Left colon (tissue), 2 donors: ENCODE measurements around the gene IL12B. TPM values are rescaled to one million over a fixed set of nuclear protein-coding genes. Genes with fewer than 3 reads are reported as not detected.
"Not testable (repeated sequence)": the region's sequence is repeated elsewhere in the genome, so short reads cannot be mapped to it uniquely, and the experiment has no call there.

Experiments used
- ATAC-seq: fragments of 200-7000 bp; cut with Tn5 transposase; one replicate; pipeline ENCODE4 v1.9.1; 2020; ENCODE audit warnings: mild to moderate bottlenecking, moderate library complexity
- DNase-seq, 2 donors: peaks; one replicate each; pipeline ENCODE4 v3.0.0-alpha.2; 2020
- intact Hi-C, 2 donors: fragments of 100-400 bp; cut with DNase I in 1 of 2; cut with micrococcal nuclease in 1 of 2; formaldehyde crosslinking; loops; one replicate each; pipeline versions ENCODE4 v1.11.2 to v1.14.0; 2022; cut with DNase I, micrococcal nuclease
- long read RNA-seq: library from polyadenylated mRNA; unstranded; transcript quantifications from one replicate; pipeline ENCODE4 v2.0.0, GENCODE V29; 2021
- total RNA-seq, 2 donors: library from RNA; stranded (reverse); fragmentation: NEBNext Ultra II Directional; extraction: Animal tissue kit (Norgen Biotek cat#: 25700); gene quantifications; one replicate each; pipeline ENCODE4 v1.2.1, GENCODE V29; 2021
- donor health status: DM: no; HTN: no; CAD: no.
- donor health status: DM: yes; HTN: yes; CAD: no.

The IL12B gene
- not detected for total RNA-seq
- long read RNA-seq = 0 reads

DNA sequence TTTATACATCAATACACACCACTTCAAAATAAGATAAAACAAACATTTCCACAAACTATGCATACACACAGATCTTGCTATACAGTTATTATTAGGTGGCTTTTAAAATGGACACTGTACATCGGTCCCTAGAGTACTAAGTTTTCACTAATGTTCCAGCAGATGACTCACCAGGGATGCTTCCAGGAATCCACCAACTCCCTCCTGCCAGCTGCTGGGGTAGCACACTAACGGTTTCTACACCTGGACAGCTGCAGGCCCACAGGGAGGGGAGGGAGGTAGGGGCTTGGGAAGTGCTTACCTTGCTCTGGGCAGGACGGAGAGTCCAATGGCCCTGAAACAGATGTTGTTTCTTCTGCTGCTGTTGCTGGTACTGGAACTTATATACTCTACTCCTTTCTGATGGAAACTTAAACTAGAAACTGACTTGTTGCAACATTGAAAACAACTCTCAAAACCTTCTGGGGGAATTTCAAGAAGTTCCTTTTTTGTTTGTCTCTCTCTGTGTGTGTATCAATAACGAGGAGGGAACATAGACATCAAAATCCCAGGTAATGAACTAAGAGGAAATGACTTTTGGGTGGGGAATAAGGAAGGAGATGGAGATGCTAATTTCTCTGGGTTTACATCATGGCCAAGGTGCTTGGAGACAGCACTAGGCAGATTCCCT is at the start of gene IL12B:
Gene IL12B (minus strand): TSS at position 357 of the 670 bp plus-strand sequence. CDS start 3,705 bp downstream, outside the sequence.
- intact Hi-C loops = no loop called here

DNA sequence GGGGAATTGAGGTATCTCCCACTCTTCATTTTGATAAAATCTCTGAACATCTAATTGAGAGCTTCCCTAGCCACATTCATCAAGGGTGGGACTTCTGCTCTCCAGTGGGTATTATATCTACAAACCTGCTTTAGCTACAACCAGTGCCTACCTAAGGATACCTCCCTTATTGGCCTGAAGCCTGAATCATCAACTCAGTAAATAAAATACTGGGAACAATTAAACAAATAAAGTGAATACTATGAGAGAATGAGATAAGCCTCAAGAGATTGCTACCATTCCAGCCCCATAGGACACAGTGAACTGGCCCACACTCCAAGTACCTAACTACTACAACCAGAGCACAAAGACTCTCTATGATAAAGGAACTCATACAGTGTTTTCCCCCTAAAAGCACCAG is 47.4 kb upstream of the IL12B start:
- ATAC-seq = no peak
- intact Hi-C loops = no loop called here
- DNase-seq = no peak

More for the DNA sequence above, at the start of gene IL12B:
- ATAC-seq (no peak), DNase-seq (no peak)

DNA sequence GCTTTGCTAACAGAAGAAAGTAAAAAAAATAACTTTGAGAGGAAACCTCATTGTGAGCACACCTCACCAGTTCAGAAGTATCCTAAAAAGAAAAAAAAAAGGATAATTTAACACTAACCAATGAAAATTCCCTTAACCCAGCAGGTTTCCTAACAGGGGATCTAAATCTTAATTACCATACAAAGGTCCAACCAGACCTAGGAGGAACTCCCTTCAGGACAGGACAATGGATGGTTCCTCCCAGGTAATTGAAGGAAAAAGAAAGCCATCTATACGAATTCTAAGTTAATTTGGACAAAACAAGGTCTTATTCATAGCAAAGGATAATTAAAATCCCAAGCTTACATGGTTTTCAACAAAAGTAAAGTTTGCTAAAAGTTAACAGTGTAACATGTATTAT is 37.6 kb upstream of the IL12B start:
- DNase-seq, ATAC-seq, intact Hi-C loops: not testable (repeated sequence)

DNA sequence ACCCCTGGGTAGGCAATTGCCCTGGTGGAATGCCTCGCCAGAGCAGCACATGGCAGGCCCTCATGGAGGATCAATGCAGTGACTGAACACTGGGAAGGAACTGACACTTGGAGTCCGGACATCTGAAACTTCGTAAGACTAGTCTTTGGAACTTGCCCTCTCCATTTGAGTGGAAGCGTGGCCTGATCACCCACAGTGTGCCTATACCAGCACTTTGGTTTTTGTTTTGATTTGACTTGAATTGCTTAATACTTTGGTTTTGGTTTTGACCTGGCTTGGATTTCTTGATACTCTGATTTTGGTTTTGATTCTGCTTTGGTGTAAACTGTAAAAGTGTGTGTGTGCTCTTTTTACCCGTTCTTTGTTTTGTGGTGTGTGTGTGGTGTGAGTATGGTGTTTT is 36.5 kb upstream of the IL12B start:
- DNase-seq, ATAC-seq, intact Hi-C loops: not testable (repeated sequence)

DNA sequence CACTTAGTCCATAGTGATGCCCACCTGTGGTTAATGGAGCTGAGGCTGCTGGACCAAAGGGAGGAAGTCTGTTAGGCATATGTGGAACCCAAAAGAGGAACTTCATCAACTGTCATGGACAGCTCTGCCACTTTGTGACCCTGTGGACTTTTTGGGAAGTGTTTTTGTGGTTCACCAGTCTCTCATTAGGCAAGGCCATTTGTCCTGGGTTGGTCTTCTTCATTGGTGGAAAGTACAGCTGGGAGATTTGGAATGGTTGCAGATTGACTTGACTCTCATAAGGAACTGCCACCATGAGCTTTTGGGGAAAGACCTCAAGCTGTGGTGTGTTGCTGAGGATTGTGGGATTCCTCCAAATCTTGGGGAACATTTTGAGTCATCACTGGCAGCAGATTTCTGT is 31.9 kb upstream of the IL12B start:
- ATAC-seq = no peak
- DNase-seq = no peak
- intact Hi-C loops = no loop called here

DNA sequence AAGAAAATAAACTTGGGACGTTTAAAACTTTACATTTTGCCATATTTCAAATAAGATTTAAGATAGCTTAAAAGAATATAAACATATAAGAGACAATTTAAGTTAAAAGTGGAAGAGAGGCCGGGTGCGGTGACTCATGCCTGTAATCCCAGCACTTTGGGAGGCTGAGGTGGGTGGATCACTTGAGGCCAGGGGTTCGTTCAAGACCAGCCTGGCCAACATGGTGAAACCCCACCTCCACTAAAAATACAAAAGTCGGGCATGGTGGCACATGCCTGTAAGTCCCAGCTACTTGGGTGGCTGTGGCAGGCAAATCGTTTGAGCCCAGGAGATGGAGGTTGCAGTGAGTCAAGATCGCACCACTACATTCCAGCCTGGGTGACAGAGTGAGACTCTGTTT is 29.6 kb upstream of the IL12B start:
- DNase-seq, intact Hi-C loops, ATAC-seq: not testable (repeated sequence)

DNA sequence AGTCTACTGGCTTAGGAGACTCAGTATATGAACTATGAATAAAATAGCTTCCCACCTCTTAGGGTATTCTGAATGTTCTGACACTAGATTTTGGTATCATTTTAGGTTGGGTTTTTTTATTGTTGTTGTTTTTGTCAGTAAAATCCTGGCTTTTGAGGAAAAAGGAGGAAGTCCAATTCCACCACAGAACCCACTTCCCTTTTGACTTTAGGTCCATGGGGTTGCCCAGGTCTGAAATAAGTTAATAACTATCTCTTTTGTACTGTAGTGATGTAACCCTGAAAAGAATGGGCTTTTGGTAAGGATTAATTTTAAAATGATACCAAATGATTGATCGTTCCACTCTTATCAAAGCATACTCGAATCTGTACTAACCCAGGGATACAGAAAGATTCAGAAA is 29.1 kb upstream of the IL12B start:
- no peak for DNase-seq
- ATAC-seq = no peak
- intact Hi-C loops = no loop called here

DNA sequence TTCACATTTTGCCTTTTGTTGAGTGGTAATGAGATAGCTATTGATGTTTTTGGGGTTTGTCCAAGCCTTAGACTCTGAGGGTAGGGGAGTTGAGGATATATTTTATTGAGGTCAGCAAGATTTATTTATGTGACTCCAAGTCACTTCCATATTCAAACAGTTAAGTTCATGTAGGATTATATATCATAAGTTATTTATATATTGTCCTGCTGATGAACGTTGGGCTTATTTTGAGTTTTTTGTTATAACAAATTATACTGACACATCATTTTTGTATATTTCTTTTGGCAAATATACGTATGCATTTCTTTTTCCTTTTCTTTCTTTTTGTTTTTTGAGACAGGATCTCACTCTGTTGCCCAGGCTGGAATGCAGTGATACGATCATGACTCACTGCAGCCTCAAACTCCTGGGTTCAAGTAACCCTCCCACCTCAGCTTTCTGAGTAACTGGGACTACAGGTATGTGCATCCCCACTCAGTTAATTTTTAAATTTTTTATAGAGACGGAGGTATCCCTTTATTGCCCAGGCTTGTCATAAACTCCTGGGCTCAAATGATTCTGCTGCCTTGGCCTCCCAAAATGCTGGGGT is 23.5 kb upstream of the IL12B start:
- no peak for DNase-seq
- intact Hi-C loops = no loop called here
- ATAC-seq = no peak

DNA sequence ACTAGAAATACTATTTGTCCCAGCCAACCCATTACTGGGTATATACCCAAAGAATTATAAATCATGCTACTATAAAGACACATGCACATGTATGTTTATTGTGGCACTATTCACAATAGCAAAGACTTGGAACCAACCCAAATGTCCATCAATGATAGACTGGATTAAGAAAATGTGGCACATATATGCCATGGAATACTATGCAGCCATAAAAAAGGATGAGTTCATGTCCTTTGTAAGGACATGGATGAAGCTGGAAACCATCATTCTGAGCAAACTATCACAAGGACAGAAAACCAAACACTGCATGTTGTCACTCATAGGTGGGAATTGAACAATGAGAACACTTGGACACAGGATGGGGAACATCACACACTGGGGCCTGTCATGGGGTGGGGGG is 20.4 kb upstream of the IL12B start:
- ATAC-seq, DNase-seq, intact Hi-C loops: not testable (repeated sequence)

DNA sequence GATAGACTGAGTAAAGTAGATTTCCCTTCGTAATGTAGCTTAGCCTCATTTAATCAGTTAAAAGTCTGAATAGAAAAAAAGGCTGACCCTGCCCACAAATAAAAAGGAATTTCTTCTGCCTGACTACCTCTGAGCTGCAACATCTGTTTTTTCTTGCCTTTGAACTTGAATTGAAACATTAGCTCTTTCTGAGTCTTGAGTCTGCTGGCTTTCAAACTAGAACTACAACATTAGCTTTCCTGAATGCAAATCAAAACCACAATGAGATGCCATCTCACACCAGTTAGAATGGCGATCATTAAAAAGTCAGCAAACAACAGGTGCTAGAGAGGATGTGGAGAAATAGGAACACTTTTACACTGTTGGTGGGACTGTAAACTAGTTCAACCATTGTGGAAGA is 19.9 kb upstream of the IL12B start:
- ATAC-seq, DNase-seq, intact Hi-C loops: not testable (repeated sequence)

DNA sequence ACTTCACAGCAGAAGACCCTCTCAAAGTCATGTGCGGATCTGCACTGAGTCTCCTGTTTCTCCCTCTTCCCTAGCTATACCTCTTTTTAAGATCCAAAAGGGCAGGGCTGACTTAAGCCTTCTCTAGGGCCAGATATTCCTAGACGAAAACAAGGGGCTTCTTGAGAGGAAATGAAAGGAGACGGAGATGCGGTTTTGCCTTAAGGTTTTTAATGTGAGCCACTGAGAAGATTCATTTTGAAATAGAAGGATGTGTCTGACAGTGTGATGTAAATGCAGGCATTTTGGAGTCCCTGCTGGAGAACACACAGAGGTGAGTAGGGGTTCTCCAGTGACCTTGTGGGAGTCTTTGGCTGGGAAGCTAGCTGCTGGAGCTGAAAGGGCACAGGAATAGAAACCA is 15.6 kb upstream of the IL12B start:
- ATAC-seq (no peak), DNase-seq (no peak)
- intact Hi-C loops = no loop called here

DNA sequence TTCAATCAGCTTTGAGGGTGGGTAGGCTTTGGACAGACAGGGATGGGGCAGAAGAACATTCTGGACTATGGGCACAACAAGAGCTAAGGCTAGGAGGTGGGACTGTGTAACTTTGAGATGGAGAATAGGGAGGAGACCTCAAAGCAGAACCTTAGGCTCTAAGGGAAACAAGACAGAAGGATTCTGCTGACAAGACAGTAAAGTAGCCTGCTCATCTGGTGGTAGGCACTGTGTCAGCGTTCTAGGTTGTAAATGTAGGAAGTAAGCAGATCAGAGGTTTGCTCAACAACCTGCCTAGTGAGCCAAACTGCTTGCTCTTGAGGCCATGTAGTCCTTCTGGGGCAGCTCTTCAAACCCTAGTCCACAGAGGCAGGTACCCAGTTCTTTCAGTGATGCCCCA is 15.0 kb upstream of the IL12B start:
- ATAC-seq (no peak), DNase-seq (no peak)
- intact Hi-C loops = no loop called here

DNA sequence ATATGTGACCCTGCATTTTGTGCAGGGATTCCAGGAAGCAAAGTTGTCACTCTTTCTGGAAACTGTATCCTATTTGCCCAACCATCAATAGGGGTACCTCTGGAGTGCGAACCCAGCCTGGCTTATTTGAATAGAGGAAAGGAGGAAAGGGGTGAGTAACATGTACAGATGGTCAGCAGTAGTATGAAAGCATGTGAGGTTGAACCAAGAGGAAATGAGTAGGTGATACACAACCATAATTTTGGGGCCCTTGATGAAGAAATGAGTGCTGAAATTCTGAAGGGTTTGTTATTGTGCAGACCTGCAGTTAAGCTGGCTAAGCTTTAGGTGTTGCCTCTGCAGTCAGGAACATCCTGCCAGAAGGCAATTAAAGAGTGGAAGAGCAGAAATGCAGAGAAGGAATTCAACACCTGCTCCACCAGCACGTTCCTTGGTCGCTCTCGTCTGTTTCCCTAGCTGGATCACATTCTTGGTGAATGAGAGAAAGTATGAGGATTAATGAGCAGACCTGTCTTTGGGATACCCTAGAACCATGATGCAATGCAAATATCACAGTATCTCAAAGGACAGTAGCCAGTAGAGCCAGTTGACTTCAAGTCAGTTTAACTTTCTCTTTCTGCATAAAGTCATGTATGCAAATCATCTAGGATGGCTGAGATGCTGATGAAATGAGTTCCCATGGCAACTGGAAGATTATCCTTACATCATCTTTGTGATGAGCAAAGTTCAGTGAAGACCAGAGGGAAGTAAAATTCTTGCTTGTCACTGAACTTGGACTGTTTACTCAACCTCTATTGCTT is 13.2 kb upstream of the IL12B start:
- intact Hi-C loops = no loop called here
- no peak for DNase-seq
- ATAC-seq = no peak

DNA sequence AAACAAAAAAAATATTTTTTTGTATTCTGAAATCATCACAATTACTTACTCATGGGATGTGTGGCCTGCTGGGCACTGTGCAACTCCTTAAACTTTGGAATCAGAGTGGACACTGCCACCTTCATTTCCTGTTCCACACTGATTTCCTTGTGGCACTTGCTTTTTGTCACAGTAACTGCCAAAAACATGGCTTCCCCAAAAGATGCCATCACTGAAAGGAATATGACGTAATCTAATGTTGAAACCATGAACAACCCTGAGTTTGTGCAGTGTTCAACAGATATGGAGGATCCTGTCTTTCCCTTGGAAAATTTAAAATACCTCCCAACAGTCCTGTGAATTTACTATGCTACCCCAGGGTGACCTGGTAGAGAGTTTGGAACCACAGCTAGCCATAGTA is 12.6 kb upstream of the IL12B start:
- ATAC-seq = no peak
- intact Hi-C loops = no loop called here
- DNase-seq = no peak

DNA sequence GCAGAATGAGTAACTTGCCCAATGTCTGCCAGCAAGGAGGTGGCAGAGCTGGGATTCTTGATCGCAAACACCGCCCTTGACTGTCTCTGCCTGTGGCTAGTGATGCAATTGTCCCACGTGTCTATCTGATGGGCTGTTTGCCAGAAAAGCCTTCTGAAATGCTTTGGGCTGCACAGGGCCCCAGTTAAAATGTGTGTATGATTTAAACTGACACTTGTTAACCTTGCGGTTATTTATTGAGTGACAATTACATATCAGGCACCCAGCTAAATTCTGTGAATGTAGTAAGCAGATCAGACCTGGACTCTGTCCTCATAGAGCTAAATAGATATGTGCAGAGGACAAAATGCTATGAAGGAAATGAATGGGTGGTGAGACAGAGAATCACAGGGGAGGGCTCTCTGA is 11.6 kb upstream of the IL12B start:
- intact Hi-C loops = no loop called here
- DNase-seq (peak; percentile 31 to 44), ATAC-seq (peak; percentile 71)

DNA sequence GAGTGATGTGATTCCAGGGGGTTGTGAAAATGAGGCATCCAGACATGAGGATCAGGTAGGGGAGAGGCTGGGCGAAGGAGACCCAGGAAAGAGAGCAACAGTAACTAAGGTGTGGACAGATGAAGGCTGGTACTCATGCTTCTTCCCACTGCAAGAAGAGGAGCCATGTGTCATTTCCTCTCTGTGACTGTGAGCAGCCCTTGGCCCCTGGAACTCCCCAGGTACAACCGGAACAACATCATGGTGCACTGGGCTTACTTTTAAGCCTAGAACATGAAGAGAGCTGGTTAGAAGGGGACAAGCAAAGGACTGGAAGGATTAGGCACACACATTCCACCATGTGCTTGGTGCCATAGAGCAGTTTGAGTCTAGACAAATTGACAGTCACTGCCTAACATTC is 10.9 kb upstream of the IL12B start:
- ATAC-seq (no peak), DNase-seq (no peak)
- intact Hi-C loops = no loop called here

DNA sequence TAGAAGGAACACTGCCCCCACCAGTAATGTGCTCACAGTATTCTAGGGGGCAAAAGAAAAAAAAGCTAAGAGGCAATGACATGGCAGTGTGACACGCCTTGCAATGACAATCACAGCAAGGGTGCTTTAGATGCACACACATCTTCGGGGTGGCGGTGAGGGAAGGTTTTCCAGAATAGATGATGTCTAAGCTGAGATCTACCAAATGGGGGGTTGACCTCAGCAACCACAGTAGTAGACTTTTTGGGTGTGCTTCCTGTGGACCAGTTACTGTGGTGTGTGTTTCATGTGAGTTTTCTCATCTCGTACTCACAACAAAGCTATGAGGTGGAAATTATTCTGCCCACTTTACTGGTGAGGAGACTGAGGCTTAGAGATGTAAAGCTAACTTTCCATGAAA is 10.2 kb upstream of the IL12B start:
- intact Hi-C loops = no loop called here
- DNase-seq (no peak), ATAC-seq (no peak)

DNA sequence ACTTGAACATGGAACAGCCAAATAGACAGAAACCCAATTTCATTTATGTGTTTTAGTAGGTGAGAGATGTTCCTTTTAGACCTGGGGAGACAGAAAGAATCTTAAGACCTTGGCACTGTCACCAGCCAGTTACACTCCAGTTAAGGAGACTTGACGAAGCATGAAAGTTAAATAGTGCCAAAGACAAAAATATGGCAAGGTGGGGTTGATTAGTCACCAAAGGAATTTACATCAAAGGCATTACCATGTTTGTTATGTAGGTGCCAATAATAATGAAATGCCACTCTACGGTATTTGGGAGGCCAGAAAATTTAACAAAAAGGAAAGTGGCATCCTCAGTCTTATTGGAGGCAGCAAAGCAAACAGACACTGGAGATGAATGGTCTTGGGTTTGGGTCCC is 9.2 kb upstream of the IL12B start:
- ATAC-seq (no peak), DNase-seq (no peak)
- intact Hi-C loops = no loop called here

DNA sequence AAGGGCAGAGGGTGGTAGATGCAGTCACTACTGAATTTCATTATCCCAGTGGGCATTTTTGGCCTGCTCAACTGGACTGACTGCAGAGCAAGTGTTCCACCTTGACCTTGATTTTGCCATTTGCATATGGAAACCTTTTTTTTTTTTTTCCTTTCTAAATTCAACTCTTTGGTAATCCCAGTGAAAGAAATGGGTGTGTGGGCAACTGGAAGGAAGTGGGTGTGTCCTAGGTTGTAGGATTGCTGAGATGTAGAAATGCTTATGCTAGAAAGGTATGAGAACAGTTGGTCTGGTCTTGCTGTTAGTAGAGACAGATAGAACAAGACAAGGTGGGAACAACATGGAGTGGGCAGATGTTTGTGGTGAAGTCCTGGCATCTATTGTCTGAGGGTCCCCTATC is 7.8 kb upstream of the IL12B start:
- ATAC-seq = no peak

More for the DNA sequence above, 7.8 kb upstream of the IL12B start:
- no peak for DNase-seq
- intact Hi-C loops = no loop called here
